SK-N-SH (cell line): ENCODE data around the gene PLEKHM3. TPM values are rescaled to one million over a fixed set of nuclear protein-coding genes. Genes with fewer than 3 reads are reported as not detected.

Experiments
- CTCF ChIA-PET: fragments of 300-600, 350-600 bp; formaldehyde crosslinking; extraction: SDS; loops from one replicate; lab custom pipeline; 2021; lab: Yijun Ruan, JAX
- POLR2A ChIA-PET: fragments of 350-600 bp; sonication (Branson Sonifier 250); formaldehyde crosslinking; extraction: SDS; loops from one replicate; lab custom pipeline; 2020; ENCODE audit warnings: antibody characterized with exemption, inconsistent platforms; lab: Yijun Ruan, JAX
- DNase-seq: peaks from one replicate; pipeline ENCODE4 v3.0.0; 2012
- H2AFZ ChIP-seq: fragments of 200-600 bp; sonication (generic); 2 replicates; pipeline ENCODE4 v1.8.1; 2016; ENCODE audit warnings: antibody characterized with exemption, mild to moderate bottlenecking, low read depth
- H3F3A ChIP-seq: fragments of 200-600 bp; sonication (generic); replicated peaks from 2 replicates; pipeline ENCODE3; 2016; ENCODE audit warnings: antibody characterized with exemption, mild to moderate bottlenecking; ENCODE audit not compliant: insufficient read depth
- H3K27ac ChIP-seq, 2 experiments: fragments of 200-500 bp in 1 of 2; fragments of 200-600 bp in 1 of 2; sonication (Bioruptor generic) in 1 of 2; sonication (generic), shearing (Covaris generic) in 1 of 2; 2 replicates each; pipeline versions ENCODE4 v1.5.1 to v1.6.1; 2014 to 2016; ENCODE audit warnings: low read depth in 2 of 2, inconsistent platforms in 1 of 2, low read length in 1 of 2, mild to moderate bottlenecking in 1 of 2, mixed read lengths in 1 of 2
- H3K27me3 ChIP-seq: fragments of 200-600 bp; sonication (generic), shearing (Covaris generic); 2 replicates; pipeline ENCODE4 v1.6.1; 2016; ENCODE audit warnings: mixed run types; ENCODE audit not compliant: insufficient read depth
- H3K36me3 ChIP-seq, 2 experiments: fragments of 200-500 bp in 1 of 2; fragments of 200-600 bp in 1 of 2; sonication (Bioruptor generic) in 1 of 2; sonication (generic) in 1 of 2; replicated peaks in 1 of 2; 2 replicates each; pipeline versions ENCODE3 to v1.5.1; 2014 to 2016; ENCODE audit warnings: low read length in 1 of 2, mild to moderate bottlenecking in 1 of 2; ENCODE audit not compliant: insufficient read depth in 2 of 2, control insufficient read depth in 1 of 2
- H3K4me1 ChIP-seq, 2 experiments: fragments of 200-500 bp in 1 of 2; fragments of 200-600 bp in 1 of 2; sonication (Bioruptor generic) in 1 of 2; sonication (generic), shearing (Covaris generic) in 1 of 2; 2 replicates each; pipeline versions ENCODE4 v1.5.1 to v1.6.1; 2014 to 2016; ENCODE audit warnings: low read depth in 1 of 2, low read length in 1 of 2, mixed run types in 1 of 2; ENCODE audit not compliant: insufficient read depth in 2 of 2, control insufficient read depth in 1 of 2
- H3K4me2 ChIP-seq: fragments of 200-600 bp; sonication (generic), shearing (Covaris generic); 2 replicates; pipeline ENCODE4 v1.6.1; 2017; ENCODE audit warnings: mixed run types
- H3K4me3 ChIP-seq, 2 experiments: fragments of 200-500 bp in 1 of 2; fragments of 200-600 bp in 1 of 2; sonication (Bioruptor generic) in 1 of 2; sonication (generic), shearing (Covaris generic) in 1 of 2; 2 replicates each; pipeline versions ENCODE4 v1.5.1 to v1.8.1; 2014 to 2016; ENCODE audit warnings: low read depth in 2 of 2, inconsistent platforms in 1 of 2, low read length in 1 of 2, mild to moderate bottlenecking in 1 of 2, mixed read lengths in 1 of 2, moderate library complexity in 1 of 2
- H3K79me2 ChIP-seq: fragments of 200-600 bp; sonication (generic); 2 replicates; pipeline ENCODE4 v1.8.1; 2017; ENCODE audit warnings: mild to moderate bottlenecking; ENCODE audit not compliant: insufficient read depth
- H3K9ac ChIP-seq: fragments of 200-600 bp; sonication (generic); 2 replicates; pipeline ENCODE4 v1.6.1; 2017; ENCODE audit warnings: mixed run types
- H3K9me2 ChIP-seq: fragments of 200-600 bp; sonication (generic); 2 replicates; pipeline ENCODE4 v1.6.1; 2017; ENCODE audit warnings: mixed run types
- H3K9me3 ChIP-seq: fragments of 200-600 bp; sonication (generic); 2 replicates; pipeline ENCODE4 v1.6.1; 2017; ENCODE audit warnings: mixed run types, mild to moderate bottlenecking, moderate library complexity
- H4K20me1 ChIP-seq: fragments of 200-600 bp; sonication (generic); 2 replicates; pipeline ENCODE4 v1.6.1; 2017; ENCODE audit warnings: mild to moderate bottlenecking, mixed run types; ENCODE audit not compliant: insufficient read depth
- CHD2 ChIP-seq: fragments of 150-350 bp; IDR thresholded peaks from 2 replicates; pipeline ENCODE4 v1.6.1; 2018; ENCODE audit warnings: low read length; ENCODE audit not compliant: partially characterized antibody
- ELF1 ChIP-seq: IDR thresholded peaks from 2 replicates; pipeline ENCODE4 v1.4.0; 2012
- EP300 ChIP-seq, 2 experiments: IDR thresholded peaks; 2 replicates each; pipeline versions ENCODE4 v1.4.0 to v1.6.1; 2012; ENCODE audit warnings: borderline replicate concordance in 1 of 2, low read depth in 1 of 2, low read length in 1 of 2
- FOXJ3 ChIP-seq: sonication (generic); formaldehyde crosslinking; IDR thresholded peaks from 2 replicates; pipeline ENCODE4 v1.5.1; 2020; ENCODE audit warnings: mild to moderate bottlenecking, missing genetic modification reagents
- GABPA ChIP-seq: IDR thresholded peaks from 2 replicates; pipeline ENCODE4 v1.4.0; 2012; ENCODE audit warnings: low read depth, mild to moderate bottlenecking
- GATA2 ChIP-seq: sonication (generic); formaldehyde crosslinking; IDR thresholded peaks from 2 replicates; pipeline ENCODE4 v1.5.0; 2020; ENCODE audit warnings: mild to moderate bottlenecking, missing genetic modification reagents
- JUND ChIP-seq: IDR thresholded peaks from 2 replicates; pipeline ENCODE4 v1.4.0; 2012
- MEF2A ChIP-seq: IDR thresholded peaks from 2 replicates; pipeline ENCODE4 v1.4.0; 2012; ENCODE audit warnings: low read depth, borderline replicate concordance
- MXI1 ChIP-seq: IDR thresholded peaks from 2 replicates; pipeline ENCODE4 v1.6.1; 2012; ENCODE audit warnings: mild to moderate bottlenecking, low read depth, low read length, improper control_type of control experiment
- NRF1 ChIP-seq: IDR thresholded peaks from 2 replicates; pipeline ENCODE4 v1.6.1; 2012; ENCODE audit warnings: low read depth, mild to moderate bottlenecking, low read length
- RAD21 ChIP-seq: IDR thresholded peaks from 2 replicates; pipeline ENCODE4 v1.6.1; 2012; ENCODE audit warnings: mild to moderate bottlenecking, low read length
- RCOR1 ChIP-seq: fragments of 150-350 bp; IDR thresholded peaks from 2 replicates; pipeline ENCODE4 v1.6.1; 2017; ENCODE audit warnings: antibody characterized with exemption, low read length
- RFX5 ChIP-seq: IDR thresholded peaks from 2 replicates; pipeline ENCODE4 v1.6.1; 2012; ENCODE audit warnings: mild to moderate bottlenecking, improper control_type of control experiment, low read length
- RXRA ChIP-seq: IDR thresholded peaks from 2 replicates; pipeline ENCODE4 v1.4.0; 2012; ENCODE audit warnings: low read depth, mild to moderate bottlenecking, borderline replicate concordance
- SIN3A ChIP-seq: IDR thresholded peaks from 2 replicates; pipeline ENCODE4 v1.6.1; 2012; ENCODE audit warnings: low read depth, mild to moderate bottlenecking, low read length, moderate library complexity, borderline replicate concordance
- SMC3 ChIP-seq: IDR thresholded peaks from 2 replicates; pipeline ENCODE4 v1.6.1; 2012; ENCODE audit warnings: low read depth, low read length, improper control_type of control experiment
- TAF1 ChIP-seq: IDR thresholded peaks from 2 replicates; pipeline ENCODE4 v1.6.1; 2012; ENCODE audit warnings: low read depth, mild to moderate bottlenecking, low read length, moderate library complexity, borderline replicate concordance
- TEAD4 ChIP-seq: IDR thresholded peaks from 2 replicates; pipeline ENCODE4 v1.4.0; 2012; ENCODE audit warnings: mild to moderate bottlenecking, borderline replicate concordance; ENCODE audit not compliant: insufficient read depth
- YY1 ChIP-seq: IDR thresholded peaks from 2 replicates; pipeline ENCODE4 v1.4.0; 2012; ENCODE audit warnings: low read depth, mild to moderate bottlenecking
- WGBS: methylation state at CpG from one replicate; pipeline ENCODE4 v1.1.6; 2017; ENCODE audit warnings: low lambda C conversion rate; 5-methylcytosine and 5-hydroxymethylcytosine counted together
- polyA plus RNA-seq, 3 experiments: library from polyadenylated mRNA; depleted of rRNA; stranded (reverse); fragments of >200 nt; gene quantifications; 2 replicates each; pipeline ENCODE4 v1.2.3, GENCODE V29; 2012
- TF ChIP-seq, protein P1 (sequence below): fragments of 150-350 bp; IDR thresholded peaks from 2 replicates; pipeline ENCODE4 v1.6.1; 2017; ENCODE audit warnings: antibody characterized with exemption, low read length, low read depth, borderline replicate concordance
- TF ChIP-seq, protein P2 (sequence below): IDR thresholded peaks from 2 replicates; pipeline ENCODE4 v1.4.0; 2012; ENCODE audit warnings: low read depth
- TF ChIP-seq, protein P3 (sequence below): fragments of 200-600 bp; sonication (generic); IDR thresholded peaks from 2 replicates; pipeline ENCODE4 v1.6.1; 2017; ENCODE audit warnings: antibody characterized with exemption, mild to moderate bottlenecking, moderate library complexity

PLEKHM3 gene
- polyA plus RNA-seq, 1 of the 3 experiments (the other 2 are of a cell fraction) = 1.9 TPM

DNA sequence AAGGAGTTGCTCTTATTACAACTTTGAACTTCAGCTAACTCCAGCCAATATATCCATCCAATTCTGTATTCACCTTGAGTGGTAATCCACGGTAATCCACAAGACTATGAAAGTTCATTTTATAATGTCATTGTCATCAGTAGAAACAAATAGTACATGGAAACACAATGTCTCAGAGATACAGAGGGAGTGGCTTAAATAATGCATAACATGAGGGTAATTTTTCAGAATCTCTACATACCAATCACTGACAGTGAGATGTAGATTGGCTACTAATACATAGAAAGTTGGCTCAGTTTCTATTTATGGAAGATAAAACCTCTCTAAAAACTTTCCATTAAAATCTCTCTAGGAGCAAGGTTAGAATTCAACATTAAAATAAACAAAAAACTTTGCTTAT is 93.2 kb downstream of the PLEKHM3 start:
- no peak overlapping the region for H2AFZ ChIP-seq
- no peaks in the 10 kb centered on the region for H3K9me2 ChIP-seq
- H3K4me1 ChIP-seq = no peaks in the 10 kb centered on the region; a peak in 1 of 4 replicates
- H3K9me3 ChIP-seq = no peaks in the 10 kb centered on the region
- no peak overlapping the region for H3K4me3 ChIP-seq
- H3K27me3 ChIP-seq = no peaks in the 10 kb centered on the region
- H3K79me2 ChIP-seq = no peaks in the 10 kb centered on the region
- H3F3A ChIP-seq = no peaks in the 10 kb centered on the region
- no peaks in the 10 kb centered on the region for H3K36me3 ChIP-seq
- H3K9ac ChIP-seq = no peak overlapping the region
- H3K27ac ChIP-seq = no peak overlapping the region
- DNase-seq = no peak
- H4K20me1 ChIP-seq = no peaks in the 10 kb centered on the region
- 100% methylated on average over 1 of the region's 1 CpG for WGBS
- H3K4me2 ChIP-seq = no peak overlapping the region
- ChIA-PET POLR2A (no interaction called here), CTCF (no interaction called here)
- TF ChIP-seq SMC3 = no peak
- TF ChIP-seq TAF1 = no peak
- TF ChIP-seq MXI1 = no peak

DNA sequence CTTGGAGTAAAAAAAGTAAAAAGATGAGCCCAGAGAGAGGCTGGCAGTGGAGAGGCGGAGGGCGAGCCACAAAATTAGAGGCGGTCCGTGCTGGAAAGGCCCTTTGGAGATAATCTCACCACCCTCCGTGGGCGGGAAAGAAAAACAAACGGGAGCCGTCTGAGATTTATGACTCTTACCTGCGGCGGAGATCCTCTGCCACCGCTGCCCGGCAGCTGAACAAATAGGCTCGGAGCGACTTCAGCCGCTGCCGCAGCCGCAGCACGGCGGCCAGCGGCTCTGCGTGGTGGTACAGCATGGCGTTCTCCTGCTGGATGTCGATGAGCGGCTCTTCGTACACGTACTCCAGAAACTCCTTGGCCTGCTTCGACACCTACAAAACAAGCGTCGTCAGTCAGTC is 94.6 kb downstream of the PLEKHM3 start:
- H3K4me2 ChIP-seq = no peak overlapping the region
- no peaks in the 10 kb centered on the region for H3K36me3 ChIP-seq
- no peaks in the 10 kb centered on the region for H4K20me1 ChIP-seq
- H3K9me2 ChIP-seq = no peaks in the 10 kb centered on the region
- no peaks in the 10 kb centered on the region for H3F3A ChIP-seq
- H3K27ac ChIP-seq = no peak overlapping the region
- H3K4me1 ChIP-seq = no peaks in the 10 kb centered on the region; a peak in 1 of 4 replicates
- no peaks in the 10 kb centered on the region for H3K79me2 ChIP-seq
- ChIA-PET CTCF (no interaction called here), POLR2A (no interaction called here)
- DNase-seq = peak; percentile 47
- no peaks in the 10 kb centered on the region for H3K27me3 ChIP-seq
- H3K9ac ChIP-seq = no peak overlapping the region
- H2AFZ ChIP-seq = no peak overlapping the region
- no peaks in the 10 kb centered on the region for H3K9me3 ChIP-seq
- no peak overlapping the region for H3K4me3 ChIP-seq
- TF ChIP-seq RCOR1 (no peak), EP300 (IDR thresholded peaks at IDR 0.05; ENCODE audit: borderline replicate concordance in 1 of 2, low read depth in 1 of 2, low read length in 1 of 2) (no peak), GATA2 (CRISPR knock-in tag) (no peak), TAF1 (no peak), SMC3 (no peak), FOXJ3 (no peak), JUND (no peak), NRF1 (no peak), RXRA (no peak), RFX5 (no peak), YY1 (no peak), GABPA (no peak), RAD21 (no peak), MEF2A (no peak), CHD2 (no peak)
- 64% methylated on average over 29 of the region's 29 CpGs for WGBS

DNA sequence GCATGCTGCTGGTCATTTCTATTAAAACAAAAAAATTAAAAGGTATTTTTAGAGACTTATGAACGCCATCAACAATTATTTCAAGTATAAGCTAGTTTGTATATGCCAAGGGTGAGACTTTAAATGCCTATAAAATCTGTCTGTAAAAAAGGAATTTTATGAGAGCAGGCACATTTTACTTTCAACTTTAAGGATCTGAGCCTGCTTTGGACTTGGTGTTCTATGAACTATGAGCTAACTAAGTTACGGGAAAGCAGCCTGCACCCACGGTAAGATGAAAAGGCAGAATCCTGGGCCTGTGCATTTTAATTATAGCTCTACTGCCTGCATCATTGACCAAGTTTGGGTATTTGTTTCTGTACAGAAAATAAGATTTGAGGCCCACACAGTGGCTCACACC is 95.4 kb downstream of the PLEKHM3 start:
- H3F3A ChIP-seq = no peaks in the 10 kb centered on the region
- 87% methylated on average over 3 of the region's 3 CpGs for WGBS
- H3K9me2 ChIP-seq = no peaks in the 10 kb centered on the region
- TF ChIP-seq, protein P1, sequence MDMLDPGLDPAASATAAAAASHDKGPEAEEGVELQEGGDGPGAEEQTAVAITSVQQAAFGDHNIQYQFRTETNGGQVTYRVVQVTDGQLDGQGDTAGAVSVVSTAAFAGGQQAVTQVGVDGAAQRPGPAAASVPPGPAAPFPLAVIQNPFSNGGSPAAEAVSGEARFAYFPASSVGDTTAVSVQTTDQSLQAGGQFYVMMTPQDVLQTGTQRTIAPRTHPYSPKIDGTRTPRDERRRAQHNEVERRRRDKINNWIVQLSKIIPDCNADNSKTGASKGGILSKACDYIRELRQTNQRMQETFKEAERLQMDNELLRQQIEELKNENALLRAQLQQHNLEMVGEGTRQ = no peak
- TF ChIP-seq RFX5 (no peak), RXRA (no peak), SIN3A (no peak), ELF1 (no peak), YY1 (no peak), TEAD4 (no peak), RCOR1 (no peak)
- TF ChIP-seq, protein P2, sequence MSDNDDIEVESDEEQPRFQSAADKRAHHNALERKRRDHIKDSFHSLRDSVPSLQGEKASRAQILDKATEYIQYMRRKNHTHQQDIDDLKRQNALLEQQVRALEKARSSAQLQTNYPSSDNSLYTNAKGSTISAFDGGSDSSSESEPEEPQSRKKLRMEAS = no peak
- TF ChIP-seq, protein P3, sequence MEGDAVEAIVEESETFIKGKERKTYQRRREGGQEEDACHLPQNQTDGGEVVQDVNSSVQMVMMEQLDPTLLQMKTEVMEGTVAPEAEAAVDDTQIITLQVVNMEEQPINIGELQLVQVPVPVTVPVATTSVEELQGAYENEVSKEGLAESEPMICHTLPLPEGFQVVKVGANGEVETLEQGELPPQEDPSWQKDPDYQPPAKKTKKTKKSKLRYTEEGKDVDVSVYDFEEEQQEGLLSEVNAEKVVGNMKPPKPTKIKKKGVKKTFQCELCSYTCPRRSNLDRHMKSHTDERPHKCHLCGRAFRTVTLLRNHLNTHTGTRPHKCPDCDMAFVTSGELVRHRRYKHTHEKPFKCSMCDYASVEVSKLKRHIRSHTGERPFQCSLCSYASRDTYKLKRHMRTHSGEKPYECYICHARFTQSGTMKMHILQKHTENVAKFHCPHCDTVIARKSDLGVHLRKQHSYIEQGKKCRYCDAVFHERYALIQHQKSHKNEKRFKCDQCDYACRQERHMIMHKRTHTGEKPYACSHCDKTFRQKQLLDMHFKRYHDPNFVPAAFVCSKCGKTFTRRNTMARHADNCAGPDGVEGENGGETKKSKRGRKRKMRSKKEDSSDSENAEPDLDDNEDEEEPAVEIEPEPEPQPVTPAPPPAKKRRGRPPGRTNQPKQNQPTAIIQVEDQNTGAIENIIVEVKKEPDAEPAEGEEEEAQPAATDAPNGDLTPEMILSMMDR = no peak
- TF ChIP-seq, all 33 proteins: peak for 0
- POLR2A ChIA-PET = no interaction called here
- Histone ChIP-seq H3K4me3 (no peak overlapping the region), H2AFZ (no peak overlapping the region), H3K27ac (no peak overlapping the region), H3K79me2 (no peaks in the 10 kb centered on the region), H3K36me3 (no peaks in the 10 kb centered on the region), H4K20me1 (no peaks in the 10 kb centered on the region), H3K4me2 (no peak overlapping the region), H3K4me1 (no peaks in the 10 kb centered on the region; a peak in 1 of 4 replicates), H3K27me3 (no peaks in the 10 kb centered on the region), H3K9me3 (no peaks in the 10 kb centered on the region), H3K9ac (no peak overlapping the region)
- CTCF ChIA-PET = interaction anchor here (1.2 to 1.8 kb wide), 3 partner anchors 9 to 184 kb away, joined by 3 to 8 read pairs (median 4); no protein-coding TSS in a partner anchor
- no peak for DNase-seq
